ENCODE measurements around the gene TTLL11.

DNA sequence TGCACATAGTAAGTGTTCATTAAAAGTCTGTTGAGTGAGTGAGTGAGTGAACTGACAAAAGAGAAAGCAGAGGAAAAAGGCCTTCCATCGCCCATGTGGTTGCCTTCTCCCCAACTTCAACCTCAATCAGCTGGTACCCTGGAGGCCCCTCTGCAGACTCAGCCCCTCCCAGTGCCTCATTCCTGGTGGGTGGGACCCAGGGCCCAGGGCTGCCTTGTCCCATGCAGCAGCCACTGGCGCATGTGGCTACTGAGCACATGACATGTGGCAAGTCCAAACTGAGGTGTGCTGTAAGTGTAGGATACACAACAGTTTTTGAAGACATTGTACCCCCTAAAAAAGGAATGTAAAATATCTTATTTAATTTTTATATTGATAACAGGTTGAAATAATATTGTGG is 36.9 kb upstream of the TTLL11 start:
- TF ChIP-seq MYC (IDR thresholded peaks at IDR 0.05; ENCODE audit: low read depth, low read length), result no peak
- no peak for TF ChIP-seq POLR2A (IDR thresholded peaks at IDR 0.05; ENCODE audit: extremely low read depth, insufficient read length)
